ENCODE results near the gene SPTAN1.

The SPTAN1 gene

DNA sequence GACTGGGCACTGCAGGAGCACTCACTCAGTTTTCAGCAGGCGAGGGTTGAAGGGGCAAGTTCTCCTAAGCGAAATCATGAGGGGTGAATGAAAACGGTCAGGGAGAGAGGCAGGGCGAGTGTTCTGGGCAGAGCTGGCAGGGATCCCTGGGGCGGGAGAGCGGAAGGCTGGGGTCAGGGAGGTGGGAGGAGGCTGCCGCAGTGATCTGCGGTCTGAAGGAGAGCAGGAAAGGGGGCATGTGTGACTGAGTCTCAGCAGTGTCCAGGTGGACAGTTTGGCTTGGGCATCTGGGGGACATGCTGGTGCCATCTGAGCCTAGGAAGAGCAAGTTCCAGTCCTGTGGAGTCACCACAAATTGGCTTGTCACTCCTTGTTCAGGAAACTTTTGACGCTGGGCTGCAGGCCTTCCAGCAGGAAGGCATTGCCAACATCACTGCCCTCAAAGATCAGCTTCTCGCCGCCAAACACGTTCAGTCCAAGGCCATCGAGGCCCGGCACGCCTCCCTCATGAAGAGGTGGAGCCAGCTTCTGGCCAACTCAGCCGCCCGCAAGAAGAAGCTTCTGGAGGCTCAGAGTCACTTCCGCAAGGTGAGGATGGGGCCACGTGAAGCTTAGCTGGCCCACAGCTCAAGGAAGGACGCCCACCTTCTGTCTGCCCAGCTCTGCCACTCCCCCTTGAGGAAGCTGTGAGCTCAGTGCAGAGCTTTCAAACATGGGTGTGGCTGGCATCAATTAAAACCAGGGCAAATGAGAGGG is 73.2 kb downstream of the SPTAN1 start:
- TF ChIP-seq, protein P1, sequence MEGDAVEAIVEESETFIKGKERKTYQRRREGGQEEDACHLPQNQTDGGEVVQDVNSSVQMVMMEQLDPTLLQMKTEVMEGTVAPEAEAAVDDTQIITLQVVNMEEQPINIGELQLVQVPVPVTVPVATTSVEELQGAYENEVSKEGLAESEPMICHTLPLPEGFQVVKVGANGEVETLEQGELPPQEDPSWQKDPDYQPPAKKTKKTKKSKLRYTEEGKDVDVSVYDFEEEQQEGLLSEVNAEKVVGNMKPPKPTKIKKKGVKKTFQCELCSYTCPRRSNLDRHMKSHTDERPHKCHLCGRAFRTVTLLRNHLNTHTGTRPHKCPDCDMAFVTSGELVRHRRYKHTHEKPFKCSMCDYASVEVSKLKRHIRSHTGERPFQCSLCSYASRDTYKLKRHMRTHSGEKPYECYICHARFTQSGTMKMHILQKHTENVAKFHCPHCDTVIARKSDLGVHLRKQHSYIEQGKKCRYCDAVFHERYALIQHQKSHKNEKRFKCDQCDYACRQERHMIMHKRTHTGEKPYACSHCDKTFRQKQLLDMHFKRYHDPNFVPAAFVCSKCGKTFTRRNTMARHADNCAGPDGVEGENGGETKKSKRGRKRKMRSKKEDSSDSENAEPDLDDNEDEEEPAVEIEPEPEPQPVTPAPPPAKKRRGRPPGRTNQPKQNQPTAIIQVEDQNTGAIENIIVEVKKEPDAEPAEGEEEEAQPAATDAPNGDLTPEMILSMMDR (IDR thresholded peaks at IDR 0.05; ENCODE audit: low read depth, low read length): no peak
- H3K4me3 ChIP-seq (replicated peaks in 1 of 2; ENCODE audit: low read depth in 2 of 2, low read length in 2 of 2): no peak overlapping the region
- no peak for DNase-seq (ENCODE audit: low read depth in 2 of 2)

DNA sequence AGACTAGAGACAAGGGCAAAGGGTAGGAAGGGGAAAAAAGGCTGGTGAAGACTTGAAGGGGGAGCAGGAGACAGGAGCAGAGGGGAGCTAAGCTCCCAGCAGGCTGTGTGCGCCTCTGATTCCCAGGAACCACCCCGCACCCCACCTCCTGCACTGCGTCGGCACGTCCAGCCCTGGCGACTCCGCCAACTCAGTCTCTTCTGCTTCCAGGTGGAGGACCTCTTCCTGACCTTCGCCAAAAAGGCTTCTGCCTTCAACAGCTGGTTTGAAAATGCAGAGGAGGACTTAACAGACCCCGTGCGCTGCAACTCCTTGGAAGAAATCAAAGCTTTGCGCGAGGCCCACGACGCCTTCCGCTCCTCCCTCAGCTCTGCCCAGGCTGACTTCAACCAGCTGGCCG is 73.8 kb downstream of the SPTAN1 start:
- no peak for DNase-seq (ENCODE audit: low read depth in 2 of 2)
- TF ChIP-seq, protein P1 (IDR thresholded peaks at IDR 0.05; ENCODE audit: low read depth, low read length): no peak
- H3K4me3 ChIP-seq (replicated peaks in 1 of 2; ENCODE audit: low read depth in 2 of 2, low read length in 2 of 2): no peak overlapping the region

DNA sequence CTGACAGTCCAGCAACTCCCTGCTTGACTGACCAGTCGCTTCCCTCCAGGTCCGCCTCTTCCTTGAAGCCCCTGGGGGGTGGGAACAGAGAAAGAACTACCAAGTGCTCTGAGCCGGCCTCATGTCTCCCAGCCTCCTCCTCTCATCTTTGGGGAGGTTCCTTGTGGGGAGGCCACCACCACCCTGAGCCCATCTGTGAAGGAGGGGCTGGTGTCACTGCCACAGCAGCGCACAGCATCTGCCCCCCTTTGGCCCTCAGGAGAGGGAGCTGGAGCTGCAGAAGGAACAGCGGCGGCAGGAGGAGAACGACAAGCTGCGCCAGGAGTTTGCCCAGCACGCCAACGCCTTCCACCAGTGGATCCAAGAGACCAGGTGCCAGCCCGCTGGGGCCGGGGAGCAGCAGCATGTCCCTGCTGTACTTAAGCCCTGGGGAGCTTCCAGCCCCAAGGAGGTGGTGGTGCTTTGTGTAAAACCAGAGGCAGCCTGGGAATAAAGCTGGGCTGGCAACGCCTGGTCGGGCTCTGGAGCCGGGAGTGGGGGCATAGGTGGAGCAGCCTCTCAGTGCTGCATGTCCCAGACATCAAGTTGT is 74.8 kb downstream of the SPTAN1 start:
- H3K4me3 ChIP-seq (replicated peaks in 1 of 2; ENCODE audit: low read depth in 2 of 2, low read length in 2 of 2): no peak overlapping the region
- no peak for DNase-seq (ENCODE audit: low read depth in 2 of 2)
- TF ChIP-seq, protein P1 (IDR thresholded peaks at IDR 0.05; ENCODE audit: low read depth, low read length): no peak

DNA sequence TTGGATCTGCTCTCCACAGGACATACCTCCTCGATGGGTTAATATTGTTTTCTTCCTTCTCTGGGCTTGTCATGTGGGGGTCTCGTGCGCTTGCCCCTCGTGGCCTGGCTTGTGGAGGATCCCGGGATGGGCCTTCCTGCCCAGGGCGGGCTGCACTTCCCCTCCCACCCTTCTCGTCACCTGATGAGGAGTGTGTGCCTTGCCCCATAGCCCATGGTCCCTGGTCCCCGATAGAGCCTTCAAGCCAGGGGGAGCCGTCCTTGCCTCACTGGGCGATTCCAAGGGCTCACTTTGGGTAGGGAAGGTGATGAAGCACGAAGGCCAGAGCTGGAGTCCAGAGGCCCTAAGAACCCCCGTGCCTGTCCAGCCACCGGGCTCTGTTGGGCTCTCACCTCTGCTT is 75.5 kb downstream of the SPTAN1 start:
- H3K4me3 ChIP-seq (replicated peaks in 1 of 2; ENCODE audit: low read depth in 2 of 2, low read length in 2 of 2): no peak overlapping the region
- DNase-seq (ENCODE audit: low read depth in 2 of 2): no peak
- TF ChIP-seq, protein P1 (IDR thresholded peaks at IDR 0.05; ENCODE audit: low read depth, low read length): no peak

DNA sequence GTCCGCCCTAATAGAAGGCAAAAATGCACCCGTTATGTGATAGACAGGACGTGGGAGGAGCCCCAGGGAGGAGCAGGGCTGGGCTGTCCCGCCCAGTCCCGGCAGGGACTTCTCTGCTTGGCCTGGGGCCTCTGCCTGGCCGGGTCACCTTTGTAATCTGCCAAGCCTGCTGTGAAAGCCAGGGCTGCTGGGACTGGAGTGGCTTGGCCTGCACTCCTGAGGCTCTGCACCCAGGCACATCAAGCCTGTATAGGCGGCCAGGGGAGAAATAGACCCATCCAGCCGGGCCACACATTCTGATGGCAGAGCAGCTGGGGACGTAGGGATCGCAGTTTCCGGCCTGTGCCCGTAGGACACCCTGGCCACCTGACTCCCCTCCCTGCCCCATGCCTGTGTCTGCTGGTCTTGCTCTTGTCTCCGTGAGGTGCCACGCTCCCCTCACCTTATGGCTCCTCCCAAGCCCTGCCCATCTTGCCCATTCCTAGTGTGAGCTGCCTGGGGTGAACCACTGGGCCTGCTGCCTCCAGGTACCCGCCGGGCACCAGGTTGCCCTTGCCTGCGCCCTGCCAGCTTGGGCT is 76.2 kb downstream of the SPTAN1 start:
- peak in 1 of 2 donors; percentile 42 for DNase-seq (ENCODE audit: low read depth in 2 of 2)
- no peak overlapping the region for H3K4me3 ChIP-seq (replicated peaks in 1 of 2; ENCODE audit: low read depth in 2 of 2, low read length in 2 of 2)
- TF ChIP-seq, protein P1 (IDR thresholded peaks at IDR 0.05; ENCODE audit: low read depth, low read length): no peak

DNA sequence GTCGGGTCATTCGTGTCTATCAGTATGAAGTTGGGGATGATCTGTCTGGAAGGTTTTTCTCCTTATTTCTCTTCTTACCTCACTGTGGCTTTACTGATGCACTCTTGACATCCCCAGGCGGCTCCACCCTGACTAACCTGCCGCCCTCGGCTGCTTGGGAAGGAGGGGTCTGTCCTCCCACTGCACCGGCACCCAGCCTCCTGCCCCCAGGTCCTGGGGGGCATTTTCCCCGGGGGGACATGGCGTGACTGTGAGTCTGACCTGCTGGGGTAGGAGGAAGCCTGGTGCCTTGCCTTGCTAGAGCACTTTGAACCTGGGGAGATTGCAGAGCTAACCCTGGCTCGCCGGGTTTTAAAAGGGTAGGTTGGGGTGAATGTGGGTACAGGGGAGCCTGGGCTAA is 76.7 kb downstream of the SPTAN1 start:
- no peak for DNase-seq (ENCODE audit: low read depth in 2 of 2)
- TF ChIP-seq, protein P1 (IDR thresholded peaks at IDR 0.05; ENCODE audit: low read depth, low read length): no peak
- H3K4me3 ChIP-seq (replicated peaks in 1 of 2; ENCODE audit: low read depth in 2 of 2, low read length in 2 of 2): no peak overlapping the region

Measured in cardiac fibroblast (primary cell).